ENCODE results near the gene LLGL2. TPM values are rescaled to one million over a fixed set of nuclear protein-coding genes. Genes with fewer than 3 reads are reported as not detected.

Gene LLGL2
- total RNA-seq, 2 donors from 2014 or later, result 113 to 251 TPM

DNA sequence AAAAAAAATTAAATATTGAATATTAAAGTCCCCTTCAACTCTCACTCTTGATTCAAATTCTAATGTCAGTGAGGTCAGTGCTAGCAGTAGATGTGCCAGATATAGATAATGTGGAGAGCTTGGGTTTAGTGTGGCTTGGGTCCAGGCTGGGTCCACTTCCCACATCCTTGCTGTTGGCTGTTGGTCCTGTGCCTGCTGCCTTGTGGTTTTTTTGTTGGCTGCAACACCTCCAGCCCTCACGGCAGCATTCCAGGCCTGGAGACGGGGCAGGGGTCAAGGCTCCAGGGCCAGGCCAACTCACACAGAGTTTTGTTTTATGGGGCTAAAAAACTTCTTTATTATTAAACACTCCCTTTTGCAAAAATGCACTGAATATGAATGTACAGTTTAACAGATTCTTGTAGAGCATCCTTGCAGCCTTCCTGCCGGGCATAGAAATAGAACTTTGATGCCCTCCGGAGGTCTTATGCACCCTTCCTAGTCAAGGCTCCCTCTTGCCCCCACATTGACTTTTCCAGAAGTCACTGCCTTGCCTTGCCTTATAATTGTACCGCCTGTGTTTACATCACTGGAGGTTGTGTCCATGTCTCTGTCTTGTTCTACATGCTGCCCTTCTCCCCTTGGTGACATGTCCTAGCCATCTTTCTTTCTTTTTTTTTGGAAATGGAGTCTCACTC lies 36.6 kb downstream of the LLGL2 start:
- H3K4me1 ChIP-seq, result peaks cover 31% of the 10 kb centered on the region
- H3K4me3 ChIP-seq, result no peak overlapping the region
- WGBS, 2 donors, result 64 to 76% methylated on average over 5 of the region's 5 CpGs
- H3K9me3 ChIP-seq, result no peaks in the 10 kb centered on the region
- peaks cover 29 to 30% of the 10 kb centered on the region in 2 donors for H3K36me3 ChIP-seq (replicated peaks in 1 of 2; ENCODE audit: insufficient read depth in 1 of 2, low read depth in 2 of 2)
- H3K27ac ChIP-seq, result no peak overlapping the region
- intact Hi-C loops (cut with DNase I), result no loop called here
- no peaks in the 10 kb centered on the region for H3K27me3 ChIP-seq
- ATAC-seq (no peak), DNase-seq (no peak)
- TF ChIP-seq, protein P1, sequence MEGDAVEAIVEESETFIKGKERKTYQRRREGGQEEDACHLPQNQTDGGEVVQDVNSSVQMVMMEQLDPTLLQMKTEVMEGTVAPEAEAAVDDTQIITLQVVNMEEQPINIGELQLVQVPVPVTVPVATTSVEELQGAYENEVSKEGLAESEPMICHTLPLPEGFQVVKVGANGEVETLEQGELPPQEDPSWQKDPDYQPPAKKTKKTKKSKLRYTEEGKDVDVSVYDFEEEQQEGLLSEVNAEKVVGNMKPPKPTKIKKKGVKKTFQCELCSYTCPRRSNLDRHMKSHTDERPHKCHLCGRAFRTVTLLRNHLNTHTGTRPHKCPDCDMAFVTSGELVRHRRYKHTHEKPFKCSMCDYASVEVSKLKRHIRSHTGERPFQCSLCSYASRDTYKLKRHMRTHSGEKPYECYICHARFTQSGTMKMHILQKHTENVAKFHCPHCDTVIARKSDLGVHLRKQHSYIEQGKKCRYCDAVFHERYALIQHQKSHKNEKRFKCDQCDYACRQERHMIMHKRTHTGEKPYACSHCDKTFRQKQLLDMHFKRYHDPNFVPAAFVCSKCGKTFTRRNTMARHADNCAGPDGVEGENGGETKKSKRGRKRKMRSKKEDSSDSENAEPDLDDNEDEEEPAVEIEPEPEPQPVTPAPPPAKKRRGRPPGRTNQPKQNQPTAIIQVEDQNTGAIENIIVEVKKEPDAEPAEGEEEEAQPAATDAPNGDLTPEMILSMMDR (IDR thresholded peaks at IDR 0.05), result no peak
- no peak for TF ChIP-seq POLR2A (IDR thresholded peaks at IDR 0.05)

DNA sequence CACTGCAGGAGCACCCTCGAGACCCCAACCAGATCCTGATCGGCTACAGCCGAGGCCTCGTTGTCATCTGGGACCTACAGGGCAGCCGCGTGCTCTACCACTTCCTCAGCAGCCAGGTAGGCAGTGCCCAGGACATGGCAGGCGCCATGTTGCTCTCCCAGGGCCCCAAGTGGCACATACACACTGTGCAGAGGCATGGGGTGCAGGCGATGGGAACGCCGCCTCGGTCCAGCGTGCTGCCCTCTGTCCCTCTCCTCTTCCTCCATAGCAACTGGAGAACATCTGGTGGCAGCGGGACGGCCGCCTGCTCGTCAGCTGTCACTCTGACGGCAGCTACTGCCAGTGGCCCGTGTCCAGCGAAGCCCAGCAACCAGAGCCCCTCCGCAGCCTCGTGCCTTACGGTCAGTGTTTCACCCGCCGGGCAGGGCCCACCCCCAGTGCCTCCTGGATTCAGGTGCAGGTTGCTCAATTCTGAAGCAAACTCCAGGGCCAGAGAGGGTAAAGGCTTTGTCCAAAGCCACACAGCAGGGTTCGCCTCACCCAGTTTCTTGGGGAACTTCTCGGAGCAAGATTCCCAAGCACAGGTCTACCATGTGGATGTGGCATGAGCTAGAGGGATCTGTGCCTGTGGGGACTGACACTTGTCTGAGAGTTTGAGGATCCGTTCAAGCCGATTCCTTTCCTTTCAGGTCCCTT lies 37.7 kb downstream of the LLGL2 start:
- ATAC-seq (no peak), DNase-seq (no peak)
- H3K4me1 ChIP-seq, result peaks cover 20% of the 10 kb centered on the region
- WGBS, 2 donors, result 88 to 100% methylated on average over 7 to 28 of the region's 28 CpGs
- H3K9me3 ChIP-seq, result no peaks in the 10 kb centered on the region
- H3K36me3 ChIP-seq (replicated peaks in 1 of 2; ENCODE audit: insufficient read depth in 1 of 2, low read depth in 2 of 2), result peaks cover 29 to 31% of the 10 kb centered on the region in 2 donors
- TF ChIP-seq, protein P1 (IDR thresholded peaks at IDR 0.05), result no peak
- no peak for TF ChIP-seq POLR2A (IDR thresholded peaks at IDR 0.05)
- H3K4me3 ChIP-seq, result no peak overlapping the region
- intact Hi-C loops (cut with DNase I), result no loop called here
- no peaks in the 10 kb centered on the region for H3K27me3 ChIP-seq
- no peak overlapping the region for H3K27ac ChIP-seq

DNA sequence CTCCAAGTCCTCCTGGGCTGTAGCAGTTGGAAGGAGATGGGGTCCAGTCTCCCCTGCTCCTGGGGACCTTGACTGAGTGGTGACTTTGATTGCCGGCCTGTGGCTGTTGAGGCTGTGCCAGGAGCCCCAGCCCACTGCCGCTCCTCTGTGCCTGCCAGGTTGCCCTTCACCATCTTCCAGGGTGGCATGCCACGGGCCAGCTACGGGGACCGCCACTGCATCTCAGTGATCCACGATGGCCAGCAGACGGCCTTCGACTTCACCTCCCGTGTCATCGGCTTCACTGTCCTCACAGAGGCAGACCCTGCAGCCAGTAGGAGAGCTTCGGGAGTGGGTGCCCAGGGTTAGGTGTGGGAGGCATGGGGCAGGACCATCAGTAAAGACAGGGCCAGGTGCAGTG lies 38.7 kb downstream of the LLGL2 start:
- ATAC-seq (no peak), DNase-seq (no peak)
- Histone ChIP-seq H3K4me3 (no peak overlapping the region), H3K27ac (no peak overlapping the region), H3K9me3 (no peaks in the 10 kb centered on the region), H3K27me3 (no peaks in the 10 kb centered on the region), H3K4me1 (peaks cover 10% of the 10 kb centered on the region), H3K36me3 (replicated peaks in 1 of 2; ENCODE audit: insufficient read depth in 1 of 2, low read depth in 2 of 2) (peaks cover 29 to 41% of the 10 kb centered on the region in 2 donors)
- WGBS, 2 donors, result 89 to 97% methylated on average over 5 to 11 of the region's 11 CpGs
- intact Hi-C loops (cut with DNase I), result no loop called here
- TF ChIP-seq, protein P1 (IDR thresholded peaks at IDR 0.05), result no peak
- no peak for TF ChIP-seq POLR2A (IDR thresholded peaks at IDR 0.05)

DNA sequence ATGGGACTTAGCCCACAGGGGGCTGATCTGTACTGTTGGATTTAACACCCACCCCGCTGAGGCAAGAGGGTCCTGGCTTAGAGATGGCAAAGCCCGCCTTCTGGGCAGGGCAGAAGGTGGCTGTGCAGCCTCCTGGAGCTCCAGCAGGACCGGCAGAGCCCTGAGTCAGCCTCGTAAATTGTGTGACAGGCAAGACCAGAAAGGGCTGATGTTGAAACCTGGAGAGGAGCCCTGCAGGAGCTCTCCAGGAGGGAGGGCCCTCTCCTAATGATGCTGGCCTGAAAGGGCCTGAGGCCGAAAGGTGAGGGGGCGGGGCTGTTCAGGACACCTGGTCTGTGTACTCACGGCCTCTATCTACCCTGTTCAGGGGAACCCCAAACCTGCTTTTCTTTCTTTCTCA lies 39.6 kb downstream of the LLGL2 start:
- Histone ChIP-seq H3K27me3 (no peaks in the 10 kb centered on the region), H3K36me3 (replicated peaks in 1 of 2; ENCODE audit: insufficient read depth in 1 of 2, low read depth in 2 of 2) (peaks cover 32 to 41% of the 10 kb centered on the region in 2 donors), H3K9me3 (no peaks in the 10 kb centered on the region), H3K4me3 (no peak overlapping the region), H3K27ac (no peak overlapping the region), H3K4me1 (peaks cover 1% of the 10 kb centered on the region)
- intact Hi-C loops (cut with DNase I), result no loop called here
- TF ChIP-seq, protein P1 (IDR thresholded peaks at IDR 0.05), result no peak
- TF ChIP-seq POLR2A (IDR thresholded peaks at IDR 0.05), result no peak
- WGBS, 2 donors, result 87 to 90% methylated on average over 6 to 7 of the region's 7 CpGs
- DNase-seq (no peak), ATAC-seq (no peak)
